ENCODE measurements around the gene TCF12.

Gene TCF12

DNA sequence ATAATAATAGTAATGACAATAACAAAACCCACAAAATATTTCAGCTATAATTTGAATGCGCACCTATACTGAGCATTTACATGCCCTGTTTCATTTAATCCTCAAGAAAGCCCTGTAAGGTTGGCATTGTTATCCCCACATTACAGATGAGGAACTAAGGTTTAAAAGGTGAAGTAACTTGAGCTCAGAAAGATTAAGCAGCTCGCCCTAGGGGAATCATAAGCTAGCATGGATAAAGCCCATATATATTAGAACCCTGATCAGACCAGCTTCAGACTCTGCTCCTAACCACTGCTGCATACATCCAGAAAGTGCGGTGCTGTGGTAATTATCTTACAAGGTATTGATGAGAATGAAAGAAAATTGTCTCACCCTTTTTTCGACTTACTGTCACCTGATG is 316.7 kb downstream of the TCF12 start:
- TF ChIP-seq, protein P1, sequence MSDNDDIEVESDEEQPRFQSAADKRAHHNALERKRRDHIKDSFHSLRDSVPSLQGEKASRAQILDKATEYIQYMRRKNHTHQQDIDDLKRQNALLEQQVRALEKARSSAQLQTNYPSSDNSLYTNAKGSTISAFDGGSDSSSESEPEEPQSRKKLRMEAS (IDR thresholded peaks at IDR 0.05), result no peak
- TF ChIP-seq, protein P2, sequence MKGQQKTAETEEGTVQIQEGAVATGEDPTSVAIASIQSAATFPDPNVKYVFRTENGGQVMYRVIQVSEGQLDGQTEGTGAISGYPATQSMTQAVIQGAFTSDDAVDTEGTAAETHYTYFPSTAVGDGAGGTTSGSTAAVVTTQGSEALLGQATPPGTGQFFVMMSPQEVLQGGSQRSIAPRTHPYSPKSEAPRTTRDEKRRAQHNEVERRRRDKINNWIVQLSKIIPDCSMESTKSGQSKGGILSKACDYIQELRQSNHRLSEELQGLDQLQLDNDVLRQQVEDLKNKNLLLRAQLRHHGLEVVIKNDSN (IDR thresholded peaks at IDR 0.05), result no peak
- TF ChIP-seq EP300 (IDR thresholded peaks at IDR 0.05; ENCODE audit: borderline replicate concordance) (no peak), CREB1 (IDR thresholded peaks at IDR 0.05; ENCODE audit: low read depth) (no peak), TEAD4 (IDR thresholded peaks at IDR 0.05) (no peak), TCF12 (IDR thresholded peaks at IDR 0.05; ENCODE audit: low read depth) (no peak), ZBTB7A (IDR thresholded peaks at IDR 0.05; ENCODE audit: low read depth) (no peak), EGR1 (IDR thresholded peaks at IDR 0.05) (no peak), YY1 (IDR thresholded peaks at IDR 0.05; ENCODE audit: low read depth) (no peak), TAF1 (IDR thresholded peaks at IDR 0.05; ENCODE audit: low read depth) (no peak), FOXM1 (IDR thresholded peaks at IDR 0.05; ENCODE audit: borderline replicate concordance, low read depth) (no peak), CEBPB (IDR thresholded peaks at IDR 0.05) (no peak), NFIC (IDR thresholded peaks at IDR 0.05) (no peak), RAD21 (IDR thresholded peaks at IDR 0.05; ENCODE audit: low read depth) (no peak)
- TF ChIP-seq, protein P3, sequence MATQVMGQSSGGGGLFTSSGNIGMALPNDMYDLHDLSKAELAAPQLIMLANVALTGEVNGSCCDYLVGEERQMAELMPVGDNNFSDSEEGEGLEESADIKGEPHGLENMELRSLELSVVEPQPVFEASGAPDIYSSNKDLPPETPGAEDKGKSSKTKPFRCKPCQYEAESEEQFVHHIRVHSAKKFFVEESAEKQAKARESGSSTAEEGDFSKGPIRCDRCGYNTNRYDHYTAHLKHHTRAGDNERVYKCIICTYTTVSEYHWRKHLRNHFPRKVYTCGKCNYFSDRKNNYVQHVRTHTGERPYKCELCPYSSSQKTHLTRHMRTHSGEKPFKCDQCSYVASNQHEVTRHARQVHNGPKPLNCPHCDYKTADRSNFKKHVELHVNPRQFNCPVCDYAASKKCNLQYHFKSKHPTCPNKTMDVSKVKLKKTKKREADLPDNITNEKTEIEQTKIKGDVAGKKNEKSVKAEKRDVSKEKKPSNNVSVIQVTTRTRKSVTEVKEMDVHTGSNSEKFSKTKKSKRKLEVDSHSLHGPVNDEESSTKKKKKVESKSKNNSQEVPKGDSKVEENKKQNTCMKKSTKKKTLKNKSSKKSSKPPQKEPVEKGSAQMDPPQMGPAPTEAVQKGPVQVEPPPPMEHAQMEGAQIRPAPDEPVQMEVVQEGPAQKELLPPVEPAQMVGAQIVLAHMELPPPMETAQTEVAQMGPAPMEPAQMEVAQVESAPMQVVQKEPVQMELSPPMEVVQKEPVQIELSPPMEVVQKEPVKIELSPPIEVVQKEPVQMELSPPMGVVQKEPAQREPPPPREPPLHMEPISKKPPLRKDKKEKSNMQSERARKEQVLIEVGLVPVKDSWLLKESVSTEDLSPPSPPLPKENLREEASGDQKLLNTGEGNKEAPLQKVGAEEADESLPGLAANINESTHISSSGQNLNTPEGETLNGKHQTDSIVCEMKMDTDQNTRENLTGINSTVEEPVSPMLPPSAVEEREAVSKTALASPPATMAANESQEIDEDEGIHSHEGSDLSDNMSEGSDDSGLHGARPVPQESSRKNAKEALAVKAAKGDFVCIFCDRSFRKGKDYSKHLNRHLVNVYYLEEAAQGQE (IDR thresholded peaks at IDR 0.05; ENCODE audit: low read depth), result no peak

DNA sequence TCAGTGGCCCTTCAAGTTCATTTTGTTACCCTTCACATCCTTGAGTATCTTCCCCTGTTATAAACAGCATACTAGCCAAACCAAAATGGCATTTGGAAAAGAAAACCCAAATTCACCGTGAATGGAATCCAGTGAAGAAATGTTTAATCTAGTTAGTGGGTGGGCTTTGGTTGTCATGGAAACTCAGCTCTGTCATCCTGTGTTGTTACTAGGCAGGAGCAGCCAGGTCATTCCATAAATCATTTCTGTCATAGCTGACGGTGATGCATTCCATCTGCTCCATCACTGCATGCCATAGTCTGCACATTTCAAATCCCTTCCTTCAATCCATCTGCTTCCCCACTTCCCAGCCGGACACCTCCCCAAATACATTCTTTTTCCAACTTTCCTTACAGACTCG is 317.4 kb downstream of the TCF12 start:
- no peak for TF ChIP-seq CREB1 (IDR thresholded peaks at IDR 0.05; ENCODE audit: low read depth)
- TF ChIP-seq, protein P2 (IDR thresholded peaks at IDR 0.05), result no peak
- no peak for TF ChIP-seq TCF12 (IDR thresholded peaks at IDR 0.05; ENCODE audit: low read depth)
- TF ChIP-seq RAD21 (IDR thresholded peaks at IDR 0.05; ENCODE audit: low read depth), result no peak
- no peak for TF ChIP-seq FOXM1 (IDR thresholded peaks at IDR 0.05; ENCODE audit: borderline replicate concordance, low read depth)

DNA sequence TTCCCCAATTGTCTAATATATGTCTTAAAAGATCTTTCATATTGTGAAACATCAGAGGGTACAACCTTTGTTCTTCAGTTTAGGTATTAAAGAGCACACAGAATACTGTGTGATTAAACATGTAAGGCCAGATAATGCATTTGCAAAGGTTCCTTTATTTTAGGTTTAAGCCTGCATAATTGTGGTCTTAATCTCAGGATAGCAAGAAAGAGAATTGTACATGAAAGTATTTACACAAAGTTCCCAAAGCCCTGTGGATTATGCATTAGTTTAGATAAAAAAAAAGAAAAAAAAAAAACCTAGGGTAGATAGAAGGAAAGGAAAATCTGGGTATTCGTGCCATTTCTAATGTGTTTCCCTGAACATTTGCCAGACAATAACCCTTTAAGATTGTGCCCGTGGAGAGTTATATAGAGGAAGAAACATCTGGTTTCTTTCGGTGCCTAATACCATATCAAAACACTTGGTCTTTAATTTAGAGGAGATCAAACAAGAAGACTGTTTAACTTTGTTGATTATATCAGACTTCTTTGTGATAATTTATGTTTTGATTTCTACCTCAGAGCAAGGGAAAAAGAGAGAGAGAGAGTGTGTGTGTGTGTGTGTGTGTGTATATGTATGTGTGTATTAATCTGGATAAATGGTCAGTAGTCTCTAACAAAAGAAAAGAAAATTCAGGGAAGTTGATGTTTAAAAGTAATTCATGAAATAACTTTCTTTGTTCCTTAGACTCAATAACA is 318.3 kb downstream of the TCF12 start:
- TF ChIP-seq EP300 (IDR thresholded peaks at IDR 0.05; ENCODE audit: borderline replicate concordance) (no peak), TAF1 (IDR thresholded peaks at IDR 0.05; ENCODE audit: low read depth) (no peak), YY1 (IDR thresholded peaks at IDR 0.05; ENCODE audit: low read depth) (no peak), RAD21 (IDR thresholded peaks at IDR 0.05; ENCODE audit: low read depth) (no peak), EGR1 (IDR thresholded peaks at IDR 0.05) (no peak), TCF12 (IDR thresholded peaks at IDR 0.05; ENCODE audit: low read depth) (no peak), CREB1 (IDR thresholded peaks at IDR 0.05; ENCODE audit: low read depth) (no peak), TEAD4 (IDR thresholded peaks at IDR 0.05) (no peak), NFIC (IDR thresholded peaks at IDR 0.05) (no peak), CEBPB (IDR thresholded peaks at IDR 0.05) (no peak), ZBTB7A (IDR thresholded peaks at IDR 0.05; ENCODE audit: low read depth) (no peak), FOXM1 (IDR thresholded peaks at IDR 0.05; ENCODE audit: borderline replicate concordance, low read depth) (no peak)
- TF ChIP-seq, protein P2 (IDR thresholded peaks at IDR 0.05), result no peak
- TF ChIP-seq, protein P3 (IDR thresholded peaks at IDR 0.05; ENCODE audit: low read depth), result no peak
- TF ChIP-seq, protein P1 (IDR thresholded peaks at IDR 0.05), result no peak

DNA sequence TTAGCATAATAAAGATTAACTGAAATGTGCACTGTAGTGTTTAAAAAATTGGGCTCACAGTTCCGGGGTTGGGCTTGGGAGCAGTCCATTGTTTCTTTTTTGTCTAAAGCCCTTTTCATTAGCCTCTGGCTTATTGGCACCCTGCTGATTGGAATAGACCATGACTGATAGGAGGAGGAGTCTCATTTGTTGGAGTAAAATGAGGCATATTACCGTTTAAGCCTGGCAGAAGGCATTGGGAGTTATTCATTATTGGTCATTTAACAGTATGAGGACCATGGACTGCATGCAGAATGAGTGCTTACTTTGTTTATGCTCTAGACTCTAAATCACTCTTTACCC is 318.8 kb downstream of the TCF12 start:
- no peak for TF ChIP-seq YY1 (IDR thresholded peaks at IDR 0.05; ENCODE audit: low read depth)
- no peak for TF ChIP-seq CREB1 (IDR thresholded peaks at IDR 0.05; ENCODE audit: low read depth)
- no peak for TF ChIP-seq TEAD4 (IDR thresholded peaks at IDR 0.05)
- TF ChIP-seq NFIC (IDR thresholded peaks at IDR 0.05), result no peak
- TF ChIP-seq TAF1 (IDR thresholded peaks at IDR 0.05; ENCODE audit: low read depth), result no peak
- TF ChIP-seq, protein P3 (IDR thresholded peaks at IDR 0.05; ENCODE audit: low read depth), result no peak
- TF ChIP-seq EP300 (IDR thresholded peaks at IDR 0.05; ENCODE audit: borderline replicate concordance), result no peak
- TF ChIP-seq TCF12 (IDR thresholded peaks at IDR 0.05; ENCODE audit: low read depth), result no peak
